Lower lobe of right lung (tissue), 2 donors: ENCODE measurements around the gene CRKL. TPM values are rescaled to one million over a fixed set of nuclear protein-coding genes. Genes with fewer than 3 reads are reported as not detected.

Source experiments
- ATAC-seq, 2 donors: fragments of 200-7000 bp; cut with Tn5 transposase; one replicate each; pipeline ENCODE4 v1.9.1; 2020 to 2022; ENCODE audit warnings: mild to moderate bottlenecking in 2 of 2, moderate library complexity in 2 of 2
- DNase-seq: peaks from one replicate; pipeline ENCODE4 v3.0.0-alpha.2; 2020
- H3K27ac ChIP-seq: fragments of 200-600 bp; one replicate; pipeline ENCODE4 v1.8.0; 2022
- H3K27me3 ChIP-seq: fragments of 200-600 bp; one replicate; pipeline ENCODE4 v1.8.0; 2022; ENCODE audit warnings: low read depth
- H3K36me3 ChIP-seq: fragments of 200-600 bp; one replicate; pipeline ENCODE4 v1.8.0; 2022; ENCODE audit warnings: mild to moderate bottlenecking
- H3K4me1 ChIP-seq: fragments of 200-600 bp; one replicate; pipeline ENCODE4 v1.8.0; 2022
- H3K4me3 ChIP-seq: fragments of 200-600 bp; one replicate; pipeline ENCODE4 v1.8.0; 2022; ENCODE audit warnings: mild to moderate bottlenecking
- H3K9me3 ChIP-seq: fragments of 200-600 bp; one replicate; pipeline ENCODE4 v1.8.0; 2022
- intact Hi-C: fragments of 100-400 bp; cut with DNase I; formaldehyde crosslinking; loops from one replicate; pipeline ENCODE4 v1.11.0; 2022
- total RNA-seq: library from RNA; stranded (reverse); fragmentation: NEBNext Ultra II Directional; extraction: Animal tissue kit (Norgen Biotek cat#: 25700); gene quantifications from one replicate; pipeline ENCODE4 v1.2.1, GENCODE V29; 2021
- TF ChIP-seq, protein P1 (sequence below): fragments of 200-600 bp; IDR thresholded peaks from one replicate; pipeline ENCODE4 v1.8.0; 2022; ENCODE audit warnings: antibody characterized with exemption, mild to moderate bottlenecking
- donor health status: DM: no; HTN: yes; CAD: no; lungs with severe emphysema.

CRKL gene
- total RNA-seq, 1 donor from 2014 or later, result 53.5 TPM

GRCh38 chr22:20998411-20999336, 81.5 kb downstream of the CRKL start:
- H3K27ac ChIP-seq, result no peak overlapping the region
- peaks cover 69% of the 10 kb centered on the region for H3K36me3 ChIP-seq
- peaks cover 30% of the 10 kb centered on the region for H3K4me1 ChIP-seq
- intact Hi-C loops, result no loop called here
- H3K27me3 ChIP-seq, result no peaks in the 10 kb centered on the region
- TF ChIP-seq, protein P1, sequence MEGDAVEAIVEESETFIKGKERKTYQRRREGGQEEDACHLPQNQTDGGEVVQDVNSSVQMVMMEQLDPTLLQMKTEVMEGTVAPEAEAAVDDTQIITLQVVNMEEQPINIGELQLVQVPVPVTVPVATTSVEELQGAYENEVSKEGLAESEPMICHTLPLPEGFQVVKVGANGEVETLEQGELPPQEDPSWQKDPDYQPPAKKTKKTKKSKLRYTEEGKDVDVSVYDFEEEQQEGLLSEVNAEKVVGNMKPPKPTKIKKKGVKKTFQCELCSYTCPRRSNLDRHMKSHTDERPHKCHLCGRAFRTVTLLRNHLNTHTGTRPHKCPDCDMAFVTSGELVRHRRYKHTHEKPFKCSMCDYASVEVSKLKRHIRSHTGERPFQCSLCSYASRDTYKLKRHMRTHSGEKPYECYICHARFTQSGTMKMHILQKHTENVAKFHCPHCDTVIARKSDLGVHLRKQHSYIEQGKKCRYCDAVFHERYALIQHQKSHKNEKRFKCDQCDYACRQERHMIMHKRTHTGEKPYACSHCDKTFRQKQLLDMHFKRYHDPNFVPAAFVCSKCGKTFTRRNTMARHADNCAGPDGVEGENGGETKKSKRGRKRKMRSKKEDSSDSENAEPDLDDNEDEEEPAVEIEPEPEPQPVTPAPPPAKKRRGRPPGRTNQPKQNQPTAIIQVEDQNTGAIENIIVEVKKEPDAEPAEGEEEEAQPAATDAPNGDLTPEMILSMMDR, result no peak
- no peaks in the 10 kb centered on the region for H3K9me3 ChIP-seq
- H3K4me3 ChIP-seq, result no peak overlapping the region
- ATAC-seq (no peak), DNase-seq (no peak)

DNA sequence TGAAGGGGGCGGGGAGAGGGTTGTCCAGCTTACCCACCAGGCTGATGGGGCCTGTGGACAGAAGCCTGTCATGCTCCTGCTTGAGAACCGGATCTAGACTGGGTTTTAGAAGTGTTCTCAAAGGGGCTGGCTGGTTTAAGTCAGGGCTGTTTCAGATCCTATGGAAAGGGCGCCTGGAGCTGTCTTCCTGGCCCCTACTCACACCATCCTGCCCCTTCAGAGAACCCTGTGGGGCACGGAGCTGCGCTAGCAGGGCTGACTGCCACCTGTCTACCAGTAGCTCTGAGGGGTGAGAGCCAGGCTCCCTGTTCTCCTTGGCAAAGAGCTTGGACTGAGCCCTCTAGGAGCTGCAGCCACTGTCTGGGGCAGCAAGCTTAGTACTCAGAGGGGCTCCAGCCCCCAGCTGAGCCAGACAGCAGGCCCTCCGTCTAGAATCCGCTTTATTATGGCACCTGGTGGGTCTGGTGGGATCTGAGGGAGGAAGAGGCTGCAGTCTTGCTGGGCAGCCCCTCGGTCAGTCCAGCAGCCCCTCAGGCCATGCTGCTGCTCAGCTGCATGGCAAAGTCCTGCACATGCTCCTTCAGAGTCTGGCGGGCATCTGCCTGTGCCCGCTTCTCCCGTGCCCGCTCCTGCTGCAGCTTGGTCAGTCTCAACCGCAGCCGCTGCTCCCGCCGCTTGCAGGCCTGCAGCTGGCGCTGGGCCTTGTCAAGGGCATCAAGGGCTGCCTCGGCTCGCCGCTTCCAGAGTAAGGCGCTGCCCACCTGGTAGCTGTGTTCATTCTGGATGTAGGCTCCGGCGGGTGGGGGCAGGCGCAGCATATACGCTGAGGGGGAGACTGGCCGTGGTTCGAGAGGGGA, 82.4 kb downstream of the CRKL start:
- intact Hi-C loops, result no loop called here
- H3K4me1 ChIP-seq, result peaks cover 34% of the 10 kb centered on the region
- DNase-seq (no peak), ATAC-seq (no peak)
- peak overlapping the region; percentile 90 for H3K4me3 ChIP-seq
- no peaks in the 10 kb centered on the region for H3K9me3 ChIP-seq
- TF ChIP-seq, protein P1, result no peak
- peaks cover 60% of the 10 kb centered on the region for H3K36me3 ChIP-seq
- H3K27me3 ChIP-seq, result no peaks in the 10 kb centered on the region
- no peak overlapping the region for H3K27ac ChIP-seq

GRCh38 chr22:21000207-21000986, 83.2 kb downstream of the CRKL start:
- DNase-seq (no peak), ATAC-seq (no peak)
- peaks cover 34% of the 10 kb centered on the region for H3K4me1 ChIP-seq
- no peaks in the 10 kb centered on the region for H3K27me3 ChIP-seq
- peak overlapping the region; percentile 90 for H3K4me3 ChIP-seq
- H3K27ac ChIP-seq, result peak overlapping the region; percentile 99
- intact Hi-C loops, result no loop called here
- peaks cover 52% of the 10 kb centered on the region for H3K36me3 ChIP-seq
- H3K9me3 ChIP-seq, result no peaks in the 10 kb centered on the region
- TF ChIP-seq, protein P1, result no peak

- Histone ChIP-seq H3K36me3 (peaks cover 45% of the 10 kb centered on the region), H3K4me3 (peak overlapping the region; percentile 90), H3K4me1 (peaks cover 34% of the 10 kb centered on the region), H3K9me3 (no peaks in the 10 kb centered on the region), H3K27ac (peak overlapping the region; percentile 99), H3K27me3 (no peaks in the 10 kb centered on the region)
- ATAC-seq (no peak), DNase-seq (no peak)
- intact Hi-C loops, result no loop called here
- TF ChIP-seq, protein P1, result no peak
Observed at GRCh38 chr22:21000987-21001600, 83.9 kb downstream of the CRKL start.
